GM10266 (cell line): ENCODE data around the gene ACSM5.
"Not testable (repeated sequence)": the region's sequence is repeated elsewhere in the genome, so short reads cannot be mapped to it uniquely, and the experiment has no call there.

Experiments used
- DNase-seq: peaks from one replicate; pipeline ENCODE4 v3.0.0; 2012; ENCODE audit errors: extremely low spot score
- CTCF ChIP-seq: IDR thresholded peaks from 2 replicates; pipeline ENCODE4 v1.5.1; 2012; ENCODE audit warnings: mild to moderate bottlenecking, low read depth; ENCODE audit not compliant: control insufficient read depth, insufficient read depth; ENCODE audit errors: missing control alignments

The ACSM5 gene

GRCh38 chr16:20411055-20411454 is 1.7 kb downstream of the ACSM5 start:
- TF ChIP-seq CTCF = no peak
- no peak for DNase-seq

GRCh38 chr16:20415541-20415940 is 6.2 kb downstream of the ACSM5 start:
- DNase-seq = no peak
- no peak for TF ChIP-seq CTCF

- DNase-seq = not testable (repeated sequence)
These were observed 9.8 kb downstream of the ACSM5 start for GRCh38 chr16:20419093-20419492.

GRCh38 chr16:20421748-20422147 is 12.4 kb downstream of the ACSM5 start:
- DNase-seq = not testable (repeated sequence)

- DNase-seq = not testable (repeated sequence)
These were observed 14.4 kb downstream of the ACSM5 start for GRCh38 chr16:20423772-20424128.

- no peak for TF ChIP-seq CTCF
- no peak for DNase-seq
These were observed 15.0 kb downstream of the ACSM5 start for GRCh38 chr16:20424129-20424866.

GRCh38 chr16:20427401-20427797 is 18.1 kb downstream of the ACSM5 start:
- DNase-seq = not testable (repeated sequence)

- DNase-seq = not testable (repeated sequence)
These were observed 20.2 kb downstream of the ACSM5 start for GRCh38 chr16:20429499-20429898.

GRCh38 chr16:20430480-20430879 is 21.1 kb downstream of the ACSM5 start:
- not testable (repeated sequence) for DNase-seq

- no peak for TF ChIP-seq CTCF
- DNase-seq = no peak
These were observed 21.6 kb downstream of the ACSM5 start for GRCh38 chr16:20430948-20431347.

- DNase-seq = not testable (repeated sequence)
These were observed 29.6 kb downstream of the ACSM5 start for GRCh38 chr16:20438950-20439349.

- DNase-seq = not testable (repeated sequence)
These were observed 30.5 kb downstream of the ACSM5 start for GRCh38 chr16:20439820-20440231.

- not testable (repeated sequence) for DNase-seq
These were observed 31.4 kb downstream of the ACSM5 start for GRCh38 chr16:20440731-20441130.
